ENCODE data around the gene RUNX1. TPM values are rescaled to one million over a fixed set of nuclear protein-coding genes. Genes with fewer than 3 reads are reported as not detected.

The RUNX1 gene
- 3.1 and 12.0 TPM in 2 replicates for total RNA-seq

GRCh38 chr21:35048706-35049617 is at the start of gene RUNX1:
Gene RUNX1, minus strand, starts transcription at chr21:35049302.

